ENCODE data around the gene REN.

The REN gene

GRCh38 chr1:204105131-204105515, 61.0 kb downstream of the REN start:
- TF ChIP-seq REST (IDR thresholded peaks at IDR 0.05; ENCODE audit: insufficient read depth in 1 of 2, low read depth in 2 of 2, low read length in 2 of 2), result no peak
- TF ChIP-seq SIN3A (IDR thresholded peaks at IDR 0.05; ENCODE audit: borderline replicate concordance, insufficient read depth, low read length), result no peak
- no peak for TF ChIP-seq TAF1 (IDR thresholded peaks at IDR 0.05; ENCODE audit: borderline replicate concordance, insufficient read depth, low read length)
- no peak for TF ChIP-seq FOXP2 (optimal IDR thresholded peaks at IDR 0.05; ENCODE audit: borderline replicate concordance, extremely low read depth, extremely low read length, insufficient read depth)
- TF ChIP-seq POLR2AphosphoS5 (IDR thresholded peaks at IDR 0.05; ENCODE audit: low read depth, low read length), result no peak

Data from PFSK-1 (cell line).